HepG2 (cell line): ENCODE measurements around the gene KRT79. TPM values are rescaled to one million over a fixed set of nuclear protein-coding genes. Genes with fewer than 3 reads are reported as not detected.

ENCODE experiments used
- ATAC-seq: fragments of 200-7000 bp; cut with Tn5 transposase; 3 replicates; pipeline ENCODE4 v1.9.1; 2020; ENCODE audit warnings: mild to moderate bottlenecking, moderate library complexity
- BruUV-seq: library from RNA; stranded (reverse); fragments of 400-500 nt; replicated peaks from 2 replicates; lab custom pipeline; 2021; lab: Mats Ljungman, UMichigan
- CTCF ChIA-PET: fragments of 300-600 bp; formaldehyde crosslinking; extraction: SDS; loops from one replicate; lab custom pipeline; 2021; ENCODE audit warnings: low total read pairs, inconsistent platforms, low intra/inter-chr PET ratio; lab: Yijun Ruan, JAX
- POLR2A ChIA-PET: fragments of 350-600 bp; sonication (Branson Sonifier 250); formaldehyde crosslinking; loops from one replicate; lab custom pipeline; 2020; ENCODE audit warnings: antibody characterized with exemption, inconsistent platforms; lab: Yijun Ruan, JAX
- DNase-seq: peaks from one replicate; pipeline ENCODE4 v3.0.0-alpha.2; 2015; ENCODE audit warnings: low spot score
- FAIRE-seq: peaks from 3 replicates; lab custom pipeline; 2011; peaks lifted over from hg19 to GRCh38; lab: Jason Lieb, UNC
- H2AFZ ChIP-seq: one replicate; pipeline ENCODE4 v1.6.1; 2011; ENCODE audit warnings: low read length, inconsistent platforms
- H3K27ac ChIP-seq: fragments of 300-600 bp; 3 replicates; pipeline ENCODE4 v1.8.0; 2011; ENCODE audit warnings: mixed run types, mild to moderate bottlenecking, mixed read lengths, low read length, inconsistent platforms; ENCODE audit not compliant: insufficient read depth; ENCODE audit errors: extremely low read length
- H3K27me3 ChIP-seq, 2 experiments: fragments of 200-600 bp in 1 of 2; 2 replicates in 1 of 2; 3 replicates in 1 of 2; pipeline versions ENCODE4 v1.6.0 to v1.8.0; 2011; ENCODE audit warnings: low read length in 2 of 2, mild to moderate bottlenecking in 2 of 2, moderate library complexity in 2 of 2, inconsistent platforms in 1 of 2; ENCODE audit not compliant: insufficient read depth in 2 of 2, control insufficient read depth in 1 of 2
- H3K36me3 ChIP-seq, 2 experiments: fragments of 200-600 bp in 1 of 2; replicated peaks in 1 of 2; 2 replicates in 1 of 2; 3 replicates in 1 of 2; pipeline versions ENCODE4 v1.5.1 to v1.8.0; 2011; ENCODE audit warnings: low read length in 2 of 2, inconsistent platforms in 1 of 2; ENCODE audit not compliant: insufficient read depth in 2 of 2, control insufficient read depth in 1 of 2
- H3K4me1 ChIP-seq: 2 replicates; pipeline ENCODE4 v1.5.1; 2012; ENCODE audit warnings: low read length, inconsistent platforms; ENCODE audit not compliant: insufficient read depth
- H3K4me2 ChIP-seq: 2 replicates; pipeline ENCODE4 v1.6.0; 2011; ENCODE audit warnings: low read depth, low read length, inconsistent platforms
- H3K4me3 ChIP-seq, 3 experiments: fragments of 200-600 bp in 1 of 3; sonication (generic), shearing (Covaris generic) in 1 of 3; replicated peaks in 1 of 3; 2 replicates each; pipeline ENCODE4 v1.5.1; 2011 to 2016; ENCODE audit warnings: low read length in 3 of 3, inconsistent platforms in 2 of 3, low read depth in 2 of 3, mild to moderate bottlenecking in 2 of 3, control low read depth in 1 of 3, mixed read lengths in 1 of 3; ENCODE audit not compliant: insufficient read depth in 1 of 3
- H3K79me2 ChIP-seq: one replicate; pipeline ENCODE4 v1.6.1; 2011; ENCODE audit warnings: low read length, inconsistent platforms; ENCODE audit not compliant: insufficient read depth
- H3K9ac ChIP-seq: 2 replicates; pipeline ENCODE4 v1.6.0; 2011; ENCODE audit warnings: mild to moderate bottlenecking, low read depth, low read length, inconsistent platforms; ENCODE audit not compliant: insufficient read depth
- H3K9me3 ChIP-seq: 2 replicates; pipeline ENCODE4 v1.5.1; 2012; ENCODE audit warnings: mild to moderate bottlenecking, low read length
- H4K20me1 ChIP-seq: 2 replicates; pipeline ENCODE4 v1.6.0; 2011; ENCODE audit warnings: inconsistent platforms, mild to moderate bottlenecking, low read length, moderate library complexity; ENCODE audit not compliant: insufficient read depth
- CBX2 ChIP-seq, 2 experiments: fragments of 200-600 bp in 1 of 2; sonication (generic); formaldehyde crosslinking in 1 of 2; IDR thresholded peaks; 2 replicates each; pipeline versions ENCODE4 v1.7.0 to v1.8.1; 2018 to 2022; ENCODE audit warnings: low read depth in 2 of 2, low read length in 1 of 2, mild to moderate bottlenecking in 1 of 2, missing genetic modification reagents in 1 of 2
- DPF2 ChIP-seq: sonication (generic); formaldehyde crosslinking; IDR thresholded peaks from 2 replicates; pipeline ENCODE4 v1.4.0; 2020; ENCODE audit warnings: mild to moderate bottlenecking, low read depth, missing genetic modification reagents, borderline replicate concordance
- RBAK ChIP-seq: sonication (generic); formaldehyde crosslinking; IDR thresholded peaks from 2 replicates; pipeline ENCODE4 v1.5.1; 2020; ENCODE audit warnings: mild to moderate bottlenecking, missing genetic modification reagents
- STAT5B ChIP-seq: sonication (generic); formaldehyde crosslinking; IDR thresholded peaks from 2 replicates; pipeline ENCODE4 v1.4.0; 2020; ENCODE audit warnings: missing genetic modification reagents
- THYN1 ChIP-seq: sonication (generic); formaldehyde crosslinking; IDR thresholded peaks from 2 replicates; pipeline ENCODE4 v1.8.1; 2023; ENCODE audit warnings: low read depth, mild to moderate bottlenecking, moderate library complexity, missing genetic modification reagents, borderline replicate concordance
- ZNF10 ChIP-seq: sonication (generic); formaldehyde crosslinking; IDR thresholded peaks from 2 replicates; pipeline ENCODE4 v1.4.0; 2020; ENCODE audit warnings: mild to moderate bottlenecking, low read depth, missing genetic modification reagents, borderline replicate concordance
- ZNF180 ChIP-seq: sonication (generic); formaldehyde crosslinking; IDR thresholded peaks from 2 replicates; pipeline ENCODE4 v1.4.0; 2020; ENCODE audit warnings: low read depth, missing genetic modification reagents, borderline replicate concordance
- ZNF644 ChIP-seq: IDR thresholded peaks from 2 replicates; pipeline ENCODE4 v1.6.1; 2016; ENCODE audit warnings: low read depth
- ZNF850 ChIP-seq: sonication (generic); formaldehyde crosslinking; conservative IDR thresholded peaks from 2 replicates; pipeline ENCODE4 v1.9.0; 2021; ENCODE audit warnings: mild to moderate bottlenecking, missing genetic modification reagents
- WGBS: methylation state at CpG from one replicate; pipeline ENCODE4 v1.1.6; 2017; ENCODE audit warnings: low lambda C conversion rate; 5-methylcytosine and 5-hydroxymethylcytosine counted together
- in situ Hi-C: cut with HindIII; loops from 2 replicates; pipeline ENCODE4 v1.10.0; 2017; ENCODE audit warnings: low pct_unique_long_range_greater_than_20kb; ENCODE audit not compliant: extremely low pct_ligation_motif_present
- intact Hi-C: fragments of 100-400 bp; cut with micrococcal nuclease; formaldehyde crosslinking; loops from one replicate; pipeline ENCODE4 v1.10.0; 2022; ENCODE audit not compliant: unreplicated experiment
- polyA plus RNA-seq, 8 experiments: library from polyadenylated mRNA; depleted of rRNA in 3 of 8; stranded (reverse) in 7 of 8; unstranded in 1 of 8; fragments of >200 nt; fragmentation: Illumina TruSeq in 4 of 8; extraction: Trizol in 4 of 8; gene quantifications; 2 replicates each; pipeline versions ENCODE4 v1.2.1 to v1.2.3, GENCODE V29; 2011 to 2016; ENCODE audit warnings: low read depth in 4 of 8, missing spikeins in 1 of 8, mixed read lengths in 1 of 8; ENCODE audit not compliant: insufficient read depth in 1 of 8
- total RNA-seq, 5 experiments: library from RNA; depleted of rRNA; stranded (reverse); fragments of >200 nt; fragmentation: Illumina TruSeq; extraction: Trizol; gene quantifications; 2 replicates each; pipeline ENCODE4 v1.2.3, GENCODE V29; 2016; ENCODE audit warnings: low read depth in 1 of 5
- TF ChIP-seq, protein P1 (sequence below): sonication (generic); formaldehyde crosslinking; IDR thresholded peaks from 2 replicates; pipeline ENCODE4 v1.8.1; 2022; ENCODE audit warnings: mild to moderate bottlenecking, missing genetic modification reagents
- TF ChIP-seq, protein P2 (sequence below): sonication (generic); formaldehyde crosslinking; IDR thresholded peaks from 2 replicates; pipeline ENCODE4 v1.4.0; 2020; ENCODE audit warnings: missing genetic modification reagents, borderline replicate concordance
- TF ChIP-seq, protein P3 (sequence below): sonication (generic); formaldehyde crosslinking; IDR thresholded peaks from 2 replicates; pipeline ENCODE4 v1.8.0; 2022; ENCODE audit warnings: missing genetic modification reagents, mild to moderate bottlenecking, borderline replicate concordance

KRT79 gene
- total and polyA plus RNA-seq, 2 of the 13 experiments (the other 11 are each of a cell fraction or from before 2014, with no cell fraction given): 0.09 TPM; not detected in 1

DNA sequence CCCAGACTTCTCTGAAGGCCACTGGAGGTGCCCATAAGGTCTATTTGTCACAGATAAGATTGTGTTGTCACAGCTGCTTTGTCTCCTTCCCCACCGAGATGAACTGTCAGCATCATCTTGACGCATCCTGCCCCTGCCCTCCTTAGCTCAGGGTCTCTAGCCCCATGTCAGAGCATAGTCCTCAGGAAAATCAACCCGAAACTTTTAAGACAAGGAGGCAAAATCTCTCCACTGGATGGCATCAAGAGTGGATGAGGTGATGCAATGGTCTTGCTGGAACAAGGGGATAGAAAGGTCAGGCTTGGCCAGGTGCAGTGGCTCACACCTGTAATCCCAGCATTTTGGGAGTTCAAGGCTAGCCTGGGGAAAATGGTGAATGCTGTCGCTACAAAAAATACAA lies 8.2 kb downstream of the KRT79 start (continued):
- TF ChIP-seq, protein P1, sequence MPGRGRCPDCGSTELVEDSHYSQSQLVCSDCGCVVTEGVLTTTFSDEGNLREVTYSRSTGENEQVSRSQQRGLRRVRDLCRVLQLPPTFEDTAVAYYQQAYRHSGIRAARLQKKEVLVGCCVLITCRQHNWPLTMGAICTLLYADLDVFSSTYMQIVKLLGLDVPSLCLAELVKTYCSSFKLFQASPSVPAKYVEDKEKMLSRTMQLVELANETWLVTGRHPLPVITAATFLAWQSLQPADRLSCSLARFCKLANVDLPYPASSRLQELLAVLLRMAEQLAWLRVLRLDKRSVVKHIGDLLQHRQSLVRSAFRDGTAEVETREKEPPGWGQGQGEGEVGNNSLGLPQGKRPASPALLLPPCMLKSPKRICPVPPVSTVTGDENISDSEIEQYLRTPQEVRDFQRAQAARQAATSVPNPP: no peak
- TF ChIP-seq ZNF180 (no peak), ZNF850 (CRISPR knock-in tag) (no peak), ZNF10 (no peak), STAT5B (CRISPR knock-in tag) (no peak), CBX2 (IDR thresholded peaks at IDR 0.05; ENCODE audit: low read depth, low read length) (no peak), CBX2 (CRISPR knock-in tag; IDR thresholded peaks at IDR 0.05; ENCODE audit: low read depth) (no peak)
- TF ChIP-seq, protein P2, sequence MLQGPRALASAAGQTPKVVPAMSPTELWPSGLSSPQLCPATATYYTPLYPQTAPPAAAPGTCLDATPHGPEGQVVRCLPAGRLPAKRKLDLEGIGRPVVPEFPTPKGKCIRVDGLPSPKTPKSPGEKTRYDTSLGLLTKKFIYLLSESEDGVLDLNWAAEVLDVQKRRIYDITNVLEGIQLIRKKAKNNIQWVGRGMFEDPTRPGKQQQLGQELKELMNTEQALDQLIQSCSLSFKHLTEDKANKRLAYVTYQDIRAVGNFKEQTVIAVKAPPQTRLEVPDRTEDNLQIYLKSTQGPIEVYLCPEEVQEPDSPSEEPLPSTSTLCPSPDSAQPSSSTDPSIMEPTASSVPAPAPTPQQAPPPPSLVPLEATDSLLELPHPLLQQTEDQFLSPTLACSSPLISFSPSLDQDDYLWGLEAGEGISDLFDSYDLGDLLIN (CRISPR knock-in tag): no peak
- TF ChIP-seq, protein P3, sequence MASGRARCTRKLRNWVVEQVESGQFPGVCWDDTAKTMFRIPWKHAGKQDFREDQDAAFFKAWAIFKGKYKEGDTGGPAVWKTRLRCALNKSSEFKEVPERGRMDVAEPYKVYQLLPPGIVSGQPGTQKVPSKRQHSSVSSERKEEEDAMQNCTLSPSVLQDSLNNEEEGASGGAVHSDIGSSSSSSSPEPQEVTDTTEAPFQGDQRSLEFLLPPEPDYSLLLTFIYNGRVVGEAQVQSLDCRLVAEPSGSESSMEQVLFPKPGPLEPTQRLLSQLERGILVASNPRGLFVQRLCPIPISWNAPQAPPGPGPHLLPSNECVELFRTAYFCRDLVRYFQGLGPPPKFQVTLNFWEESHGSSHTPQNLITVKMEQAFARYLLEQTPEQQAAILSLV (CRISPR knock-in tag): no peak

DNA sequence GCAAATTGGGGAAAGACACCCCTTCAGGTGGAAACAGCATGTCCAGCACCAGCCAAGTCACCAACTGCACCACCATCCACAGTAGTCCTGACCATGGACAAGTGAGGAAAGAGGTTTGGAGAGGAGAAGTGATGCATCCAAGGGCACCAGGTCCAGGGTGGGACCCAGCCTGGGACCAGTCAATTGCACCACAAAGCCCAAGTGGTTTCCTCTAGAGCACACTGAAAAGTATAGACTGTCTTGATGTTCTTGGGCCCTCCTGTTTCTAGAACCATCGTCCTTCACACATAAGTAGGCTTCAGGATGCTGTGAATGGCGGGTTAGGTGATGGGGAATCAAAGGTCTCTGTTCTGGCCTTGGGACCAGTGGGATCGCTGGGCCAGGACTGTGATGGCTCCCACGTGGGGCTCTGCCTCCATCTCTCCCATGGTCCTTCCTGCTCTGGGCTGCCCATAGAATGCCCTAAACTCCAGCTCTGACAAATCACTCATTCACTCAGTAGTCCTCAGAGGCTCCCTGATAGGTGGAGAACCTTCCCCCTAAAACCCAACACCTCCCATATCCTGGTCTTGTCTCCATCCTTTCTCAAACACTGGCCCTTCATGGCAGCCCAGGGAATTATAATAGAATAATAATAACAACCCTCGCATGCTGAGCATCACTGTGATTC lies 9.2 kb downstream of the KRT79 start:
- ATAC-seq (no peak), DNase-seq (no peak), FAIRE-seq (no peak)
- no TSS peak for BruUV-seq
- Histone ChIP-seq H3K27ac (no peak overlapping the region), H3K9ac (no peak overlapping the region), H3K27me3 (peaks cover 1 to 33% of the 10 kb centered on the region in 2 experiments; a peak in 3 of 5 replicates), H2AFZ (no peak overlapping the region), H3K4me2 (no peak overlapping the region), H3K4me1 (peaks cover 9% of the 10 kb centered on the region), H3K4me3 (no peak overlapping the region), H4K20me1 (no peaks in the 10 kb centered on the region), H3K36me3 (no peaks in the 10 kb centered on the region), H3K9me3 (no peaks in the 10 kb centered on the region), H3K79me2 (no peaks in the 10 kb centered on the region)
- TF ChIP-seq DPF2 (CRISPR knock-in tag) (no peak), RBAK (CRISPR knock-in tag) (no peak), ZNF644 (CRISPR knock-in tag) (no peak), THYN1 (no peak)
- ChIA-PET CTCF (no interaction called here), POLR2A (no interaction called here)
- 38% methylated on average over 2 of the region's 5 CpGs for WGBS
- intact Hi-C loops: no loop called here
- in situ Hi-C loops: no loop called here
